HUDEP-2 (cell line): Measurements from ENCODE around the gene DNPH1.
A peak's percentile ranks its signal among the peaks of the same experiment; 100 is the strongest.

ENCODE experiments used
- DNase-seq, 76 experiments: peaks; one replicate each; lab custom pipeline; 2025; ENCODE audit not compliant: unreplicated experiment in 76 of 76; lab: John Stamatoyannopoulos, UW

The DNPH1 gene

GRCh38 chr6:43228951-43229802 is at the start of gene DNPH1:
Gene DNPH1 (minus strand): TSS chr6:43229481. CDS start chr6:43229456, 25 bp downstream.
- DNase-seq: peak in 67 of 76 experiments; percentile 25 to 96 (median 67)

- DNase-seq: no peak
Observed at GRCh38 chr6:43278524-43279078, 49.3 kb upstream of the DNPH1 start.

GRCh38 chr6:43277643-43278523 is 48.6 kb upstream of the DNPH1 start:
- no peak for DNase-seq

GRCh38 chr6:43277306-43277642 is 48.0 kb upstream of the DNPH1 start:
- no peak for DNase-seq

- DNase-seq: no peak
Observed at GRCh38 chr6:43276577-43277305, 47.5 kb upstream of the DNPH1 start.

GRCh38 chr6:43275801-43276576 is 46.7 kb upstream of the DNPH1 start:
- DNase-seq: no peak

- no peak for DNase-seq
Observed at GRCh38 chr6:43274916-43275597, 45.8 kb upstream of the DNPH1 start.

- DNase-seq: no peak
Observed at GRCh38 chr6:43274127-43274915, 45.0 kb upstream of the DNPH1 start.

GRCh38 chr6:43273707-43274106 is 44.4 kb upstream of the DNPH1 start:
- DNase-seq: no peak

GRCh38 chr6:43271944-43272343 is 42.7 kb upstream of the DNPH1 start:
- no peak for DNase-seq

- DNase-seq: no peak
Observed at GRCh38 chr6:43271103-43271815, 42.0 kb upstream of the DNPH1 start.

- DNase-seq: peak in 35 of 76 experiments; percentile 14 to 53 (median 33)
Observed at GRCh38 chr6:43269273-43270007, 40.2 kb upstream of the DNPH1 start.

GRCh38 chr6:43268782-43269272 is 39.5 kb upstream of the DNPH1 start:
- no peak for DNase-seq

GRCh38 chr6:43268355-43268700 is 39.0 kb upstream of the DNPH1 start:
- DNase-seq: no peak

GRCh38 chr6:43267619-43268354 is 38.5 kb upstream of the DNPH1 start:
- DNase-seq: peak in 1 of 76 experiments; percentile 14

- DNase-seq: no peak
Observed at GRCh38 chr6:43265564-43265963, 36.3 kb upstream of the DNPH1 start.
